GM20431 (cell line): ENCODE measurements around the gene TRIOBP.

Source experiments
- in situ Hi-C: fragments of 300-500 bp; cut with MseI, MboI; formaldehyde crosslinking; loops from one replicate; pipeline ENCODE4 v1.15.0; 2020; ENCODE audit warnings: low sequenced_read_pairs; ENCODE audit not compliant: unreplicated experiment

The TRIOBP gene

DNA sequence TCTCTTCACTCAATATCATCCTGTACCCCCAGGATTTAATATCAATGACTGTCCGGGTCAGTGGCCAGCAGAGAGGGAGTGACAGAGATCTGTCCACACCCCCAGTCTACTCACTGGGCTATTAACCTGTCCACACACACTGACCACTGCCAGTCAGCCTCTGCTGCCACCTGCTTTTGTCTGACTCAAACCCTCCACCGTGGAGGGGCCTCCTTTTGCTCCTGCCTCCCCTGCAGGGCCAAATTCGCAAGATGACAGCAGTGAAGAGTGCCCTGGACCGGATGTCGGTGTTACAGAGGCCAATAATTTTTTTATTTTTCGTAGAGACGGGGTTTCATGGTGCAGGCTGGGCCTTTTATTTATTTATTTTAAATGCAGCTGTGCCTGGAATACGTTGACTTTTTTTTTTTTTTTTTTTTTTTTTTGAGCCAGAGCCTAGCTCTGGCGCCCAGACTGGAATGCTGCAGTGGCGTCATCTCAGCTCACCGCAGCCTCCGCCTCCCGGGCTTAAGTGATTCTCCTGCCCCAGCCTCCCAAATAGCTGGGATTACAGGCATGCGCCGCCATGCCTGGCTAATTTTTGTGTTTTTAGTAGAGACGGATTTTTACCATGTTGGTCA is 33.2 kb upstream of the TRIOBP start:
- in situ Hi-C loops = no loop called here

DNA sequence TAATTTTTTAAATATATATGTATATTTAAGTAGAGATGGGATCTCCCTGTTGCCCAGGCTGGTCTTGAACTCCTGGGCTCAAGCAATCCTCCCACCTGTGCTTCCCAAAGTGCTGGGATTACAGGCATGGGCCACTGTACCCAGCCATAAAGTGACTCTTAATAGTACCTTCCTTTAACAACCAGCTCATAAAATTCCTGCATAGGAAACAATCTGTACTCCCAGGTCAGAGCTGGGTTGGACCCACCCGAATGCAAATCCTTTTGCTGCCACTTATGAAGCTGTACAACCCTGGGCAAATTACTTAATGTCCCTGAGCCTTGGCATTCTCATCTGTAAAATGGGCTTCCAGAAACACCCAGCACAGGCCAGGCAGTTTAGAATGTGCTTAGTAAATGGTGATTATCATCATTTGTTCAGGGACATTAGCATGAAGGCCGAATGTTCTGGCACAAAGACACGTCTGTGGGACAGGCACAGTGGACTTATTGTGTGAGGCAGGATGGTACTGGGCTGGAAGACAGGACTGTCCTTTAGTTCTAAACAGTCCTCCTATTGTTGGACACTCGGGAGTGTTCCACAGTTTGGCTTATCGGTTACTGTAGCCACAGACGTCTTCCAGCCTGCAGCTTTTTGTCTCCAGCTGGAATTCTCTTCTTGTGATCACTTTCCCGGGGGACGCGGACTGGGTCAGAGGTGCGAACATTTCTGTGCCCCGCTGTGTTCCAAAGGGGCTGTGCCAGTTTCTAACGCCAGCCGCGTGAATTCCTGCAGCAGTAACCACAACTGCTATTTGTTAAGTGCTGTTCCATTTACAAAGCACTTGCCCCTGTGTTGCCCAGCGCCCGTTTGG is 32.4 kb upstream of the TRIOBP start:
- in situ Hi-C loops = no loop called here

GRCh38 chr22:37665487-37665886 is 31.4 kb upstream of the TRIOBP start:
- in situ Hi-C loops = no loop called here

DNA sequence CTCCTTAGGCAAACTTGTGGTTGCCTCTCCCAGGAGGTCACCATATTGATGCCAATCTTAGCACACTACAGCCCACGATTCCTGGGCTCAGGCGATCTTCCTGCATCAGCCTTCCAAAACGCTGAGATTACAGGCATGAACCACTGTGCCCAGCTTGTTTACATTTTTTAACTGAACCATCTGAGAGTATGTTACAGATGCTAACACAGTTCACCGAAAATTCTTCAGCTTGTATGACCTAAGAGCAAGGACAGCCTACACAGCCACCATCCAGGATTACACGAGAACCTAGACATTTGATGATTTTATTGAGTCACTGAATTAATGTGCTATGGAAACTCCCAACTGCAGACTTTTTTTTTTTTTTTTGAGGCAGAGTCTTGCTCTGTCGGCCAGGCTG is 27.3 kb upstream of the TRIOBP start:
- in situ Hi-C loops = no loop called here

DNA sequence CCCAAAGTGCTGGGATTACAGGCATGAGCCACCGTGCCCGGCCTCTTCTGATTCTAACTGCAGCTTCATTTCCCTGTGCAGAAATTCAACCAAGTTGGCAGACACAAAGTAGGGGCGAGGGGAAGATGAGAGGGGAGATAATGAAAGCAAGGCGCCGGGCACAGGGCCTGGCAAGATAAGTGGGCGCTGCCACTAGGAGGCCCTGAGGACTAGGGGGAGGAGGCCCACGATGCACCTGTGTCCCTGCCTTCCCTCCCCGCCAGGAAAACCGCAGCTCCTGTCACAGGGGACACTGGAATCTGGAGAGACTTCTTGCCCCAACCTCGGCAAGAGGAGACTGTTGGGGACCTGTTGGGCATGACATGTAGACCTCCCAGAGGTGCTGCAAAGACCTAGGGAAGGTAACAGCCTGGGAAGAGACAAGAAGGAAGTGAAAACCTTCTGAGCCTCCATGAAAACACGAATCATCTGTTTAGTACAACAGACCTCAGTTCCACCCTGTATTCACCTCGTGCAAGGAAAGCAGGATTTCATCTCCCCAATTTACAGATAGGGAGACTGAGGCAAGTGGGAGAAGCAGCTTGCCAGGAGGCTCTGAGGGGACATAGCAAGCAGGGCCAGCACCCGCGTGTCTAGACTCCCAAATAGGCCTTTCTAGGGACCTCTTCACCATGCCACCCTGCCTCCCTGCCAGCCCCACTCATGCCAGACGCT is 24.5 kb upstream of the TRIOBP start:
- in situ Hi-C loops = no loop called here

DNA sequence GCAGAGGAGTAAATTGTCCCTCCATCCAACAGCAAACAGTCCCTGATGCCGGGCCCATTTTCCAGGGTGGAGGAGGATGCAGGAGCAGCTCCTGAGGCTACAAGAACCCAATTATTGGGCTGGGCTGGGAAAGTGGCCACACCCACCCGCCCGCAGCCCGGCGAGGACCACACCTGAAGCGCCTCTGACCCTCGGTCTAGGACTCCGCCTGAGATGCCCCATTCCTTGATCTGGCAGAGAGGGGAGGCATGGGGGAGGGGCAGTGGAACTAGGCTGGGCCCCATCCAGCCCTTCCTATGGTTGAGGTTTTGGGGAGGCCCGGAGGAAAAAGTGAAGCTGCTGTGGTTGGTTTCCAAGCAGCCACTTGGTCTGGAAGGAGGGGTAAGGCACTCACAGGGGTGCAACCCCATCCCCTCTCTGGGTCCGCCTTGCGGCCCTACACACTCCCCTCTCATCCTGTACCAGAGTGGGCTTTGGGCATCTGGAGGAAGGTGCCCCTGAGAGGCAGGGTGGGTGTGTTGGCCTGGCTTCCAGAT is 23.9 kb upstream of the TRIOBP start:
- in situ Hi-C loops = no loop called here

DNA sequence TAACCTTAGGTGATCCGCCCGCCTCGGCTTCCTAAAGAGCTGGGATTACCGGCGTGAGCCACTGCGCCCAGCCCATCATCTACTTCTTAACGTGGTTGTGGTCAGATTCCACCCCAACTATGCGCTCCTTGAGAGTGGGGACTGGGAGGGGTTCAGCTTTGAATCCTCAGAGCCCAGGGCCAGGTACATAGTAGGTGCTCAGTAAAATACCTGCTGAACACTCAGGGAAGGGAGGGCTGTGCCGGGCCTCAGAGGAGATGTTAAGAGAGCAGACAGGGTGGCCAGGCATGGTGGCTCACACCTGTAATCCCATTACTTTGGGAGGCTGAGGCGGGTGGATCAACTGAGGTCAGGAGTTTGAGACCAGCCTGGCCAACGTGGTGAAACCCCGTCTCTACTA is 22.6 kb upstream of the TRIOBP start:
- in situ Hi-C loops = no loop called here

- in situ Hi-C loops = no loop called here
Observed at GRCh38 chr22:37674951-37675929, 21.6 kb upstream of the TRIOBP start, which contains the start of gene LGALS1. TSS of gene LGALS1 (plus strand) at chr22:37675636. CDS start at chr22:37675703, 67 bp downstream.

GRCh38 chr22:37675930-37676735 is 20.7 kb upstream of the TRIOBP start:
- in situ Hi-C loops = no loop called here

DNA sequence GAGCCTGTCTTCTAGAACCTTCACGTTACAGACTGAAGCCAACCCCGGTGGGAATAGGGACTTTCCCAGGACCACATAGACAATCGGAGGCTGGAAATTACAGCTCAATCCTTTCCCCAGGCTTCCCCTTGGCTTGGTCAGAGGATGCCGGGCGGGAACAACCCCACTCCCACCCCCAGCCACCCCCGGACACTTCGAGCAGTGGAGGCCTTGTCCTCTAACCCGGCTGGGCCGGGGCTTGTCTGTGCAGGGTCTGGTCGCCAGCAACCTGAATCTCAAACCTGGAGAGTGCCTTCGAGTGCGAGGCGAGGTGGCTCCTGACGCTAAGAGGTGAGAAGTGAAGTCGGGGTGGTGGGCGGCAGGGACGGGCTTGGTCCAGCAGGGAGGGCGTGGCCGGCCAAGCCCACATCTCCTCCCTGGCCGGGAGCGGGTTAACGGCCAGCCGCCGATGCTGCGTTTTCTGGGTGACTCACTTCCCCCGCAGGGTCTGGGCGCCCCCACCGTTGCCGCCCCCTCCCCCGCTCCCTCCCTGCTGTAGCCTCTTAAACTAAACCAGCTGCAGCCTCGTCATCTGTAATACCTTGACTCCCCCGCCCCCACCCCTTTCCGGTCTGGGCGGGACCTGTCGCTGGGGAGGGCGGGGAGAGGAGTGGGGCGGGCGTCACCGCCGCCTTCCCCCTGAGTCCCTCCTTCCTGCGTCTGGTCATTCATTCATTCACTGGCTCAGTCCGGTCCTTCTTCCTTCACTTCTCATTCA is 19.9 kb upstream of the TRIOBP start:
- in situ Hi-C loops = no loop called here

DNA sequence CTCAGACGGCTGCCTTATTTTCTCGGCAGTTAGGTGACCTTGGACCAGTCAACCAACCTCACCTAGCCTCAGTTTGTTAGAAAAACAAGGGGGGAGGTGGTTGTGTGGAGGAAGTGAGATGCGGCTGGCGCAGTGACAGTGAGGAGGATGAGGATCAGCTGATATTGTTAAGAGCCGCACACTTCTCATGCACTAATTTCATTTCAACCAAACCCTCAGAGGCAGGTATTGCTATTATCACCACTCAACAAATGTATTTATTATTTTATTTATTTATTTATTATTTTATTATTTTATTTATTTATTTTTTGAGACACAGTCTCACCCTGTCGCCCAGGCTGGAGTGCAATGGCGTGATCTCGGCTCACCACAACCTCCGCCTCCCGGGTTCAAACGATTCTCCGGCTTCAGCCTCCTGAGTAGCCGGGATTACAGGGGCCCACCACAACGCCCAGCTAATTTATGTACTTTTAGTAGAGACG is 19.3 kb upstream of the TRIOBP start:
- in situ Hi-C loops = no loop called here

DNA sequence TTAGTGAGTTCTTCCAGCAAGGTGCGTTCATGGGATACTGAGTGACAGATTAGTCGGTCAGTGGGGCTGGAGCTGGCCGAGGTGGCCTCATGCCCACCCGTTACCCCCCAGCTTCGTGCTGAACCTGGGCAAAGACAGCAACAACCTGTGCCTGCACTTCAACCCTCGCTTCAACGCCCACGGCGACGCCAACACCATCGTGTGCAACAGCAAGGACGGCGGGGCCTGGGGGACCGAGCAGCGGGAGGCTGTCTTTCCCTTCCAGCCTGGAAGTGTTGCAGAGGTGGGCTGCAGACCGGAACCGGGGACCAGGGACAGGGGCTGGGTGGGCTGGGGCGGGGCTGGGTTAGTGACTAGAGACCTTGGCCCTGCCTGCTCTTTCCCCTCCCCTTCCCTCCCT is 18.5 kb upstream of the TRIOBP start:
- in situ Hi-C loops = no loop called here

- in situ Hi-C loops = no loop called here
Observed at GRCh38 chr22:37679670-37680069, 17.2 kb upstream of the TRIOBP start.

- in situ Hi-C loops = no loop called here
Observed at GRCh38 chr22:37680191-37680851, 16.5 kb upstream of the TRIOBP start.

- in situ Hi-C loops = no loop called here
Observed at GRCh38 chr22:37681001-37681424, 15.8 kb upstream of the TRIOBP start.

DNA sequence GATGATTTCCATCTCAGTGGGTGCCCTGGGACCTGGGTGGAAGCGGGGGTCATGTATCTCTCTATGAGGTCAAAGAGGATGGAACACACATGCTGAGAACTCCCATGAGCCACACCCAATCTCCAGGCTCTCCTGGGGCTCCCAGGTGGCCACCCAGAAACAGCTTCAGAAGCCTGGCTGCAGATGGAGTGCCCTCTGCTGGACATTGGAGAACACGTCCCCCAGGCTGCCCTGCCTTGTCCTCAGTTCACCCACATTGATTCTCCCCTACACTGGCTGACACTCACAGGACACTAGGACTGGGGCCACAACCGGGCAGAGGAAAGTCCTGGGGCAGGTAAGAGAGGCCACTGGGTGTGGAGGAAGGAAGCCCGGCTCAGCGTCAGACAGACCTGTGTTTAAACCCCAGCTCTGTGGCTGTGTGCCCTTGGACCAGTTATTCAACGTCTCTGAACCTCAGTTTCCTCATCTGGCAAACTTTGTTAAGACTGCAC is 15.2 kb upstream of the TRIOBP start:
- in situ Hi-C loops = no loop called here
